Adipose tissue (tissue), 3 donors: Measurements from ENCODE around the gene CALHM5. TPM values are rescaled to one million over a fixed set of nuclear protein-coding genes. Genes with fewer than 3 reads are reported as not detected.

ENCODE experiments used
- H3K27ac ChIP-seq: one replicate; pipeline ENCODE4 v1.5.1; 2013; ENCODE audit warnings: low read depth, low read length
- WGBS, 3 donors: extraction: QIAGEN DNeasy Blood & Tissue Kit; methylation state at CpG; one replicate each; pipeline ENCODE4 v1.1.7; 2013; 5-methylcytosine and 5-hydroxymethylcytosine counted together
- polyA plus RNA-seq, 3 donors: library from polyadenylated mRNA; stranded (reverse); fragments of 200-250 nt; gene quantifications; one replicate each; pipeline ENCODE4 v1.2.3, GENCODE V29; 2013
- donor health status: healthy with polysubstance abuse.
- donor health status: Bipolar disorder and iron deficiency.
- donor health status: healthy.

The CALHM5 gene
- polyA plus RNA-seq, 3 donors = 0.17 to 1.5 (median 1.3) TPM

DNA sequence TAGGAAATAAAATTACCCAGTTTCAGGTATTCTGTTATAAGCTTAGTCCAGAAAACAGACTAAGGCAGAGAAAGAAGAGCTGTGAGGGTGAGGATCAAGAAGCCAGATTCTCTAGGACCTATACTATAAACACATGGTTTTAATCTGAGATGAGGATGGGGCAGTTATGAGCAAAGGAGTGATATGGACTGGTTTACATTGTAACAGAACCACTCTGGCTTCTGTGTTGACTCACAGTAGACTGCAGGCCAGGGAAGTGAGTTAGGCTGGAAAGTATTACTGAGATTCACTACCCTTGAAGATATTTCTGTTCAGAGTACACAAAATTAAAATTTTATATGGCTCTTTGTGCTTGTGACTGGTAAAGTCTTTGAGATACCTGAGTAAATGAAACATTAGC is 56.7 kb downstream of the CALHM5 start:
- H3K27ac ChIP-seq = no peak overlapping the region

DNA sequence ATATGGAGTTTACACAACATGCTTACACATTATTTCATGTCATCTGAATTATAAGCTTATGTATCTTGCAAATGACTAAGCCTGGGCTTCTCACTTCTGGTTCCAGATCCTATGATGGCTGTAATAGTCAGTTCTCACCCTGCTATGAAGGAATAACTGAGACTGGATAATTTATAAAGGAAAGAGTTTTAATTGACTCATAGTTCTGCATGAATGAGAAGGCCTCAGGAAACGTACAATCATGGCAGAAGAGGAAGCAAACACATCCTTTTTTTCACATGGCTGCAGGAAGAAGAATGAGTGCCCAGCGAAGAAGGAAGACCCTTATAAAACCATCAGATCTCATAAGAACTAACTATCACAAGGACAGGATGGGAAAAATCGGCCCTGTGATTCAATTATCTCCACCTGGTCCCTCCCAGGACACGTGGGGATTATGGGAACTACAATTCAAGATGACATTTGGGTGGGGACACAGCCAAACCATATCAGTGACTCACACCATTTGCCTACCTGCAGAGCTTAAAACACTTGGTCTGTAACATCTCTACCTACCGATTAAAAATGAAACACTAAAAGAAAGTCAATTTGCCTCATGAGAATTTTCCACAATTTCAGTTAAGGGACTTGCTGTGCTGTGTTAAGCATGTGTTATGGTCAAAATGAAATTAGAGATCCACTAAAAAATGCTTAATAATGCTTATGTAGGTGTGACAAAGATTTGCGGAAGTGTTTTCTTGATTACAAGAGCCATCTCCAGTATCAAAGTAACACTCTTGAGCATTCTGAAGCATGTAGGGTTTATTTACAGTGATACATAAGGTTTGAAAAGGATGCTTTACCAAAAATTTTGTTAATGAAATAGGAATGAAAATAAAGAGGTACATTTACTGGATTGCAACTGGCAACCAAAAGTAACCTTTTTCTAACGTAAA is 57.6 kb downstream of the CALHM5 start:
- WGBS, 3 donors = 55 to 60% (median 56%) methylated on average over 7 of the region's 7 CpGs
- H3K27ac ChIP-seq = no peak overlapping the region

DNA sequence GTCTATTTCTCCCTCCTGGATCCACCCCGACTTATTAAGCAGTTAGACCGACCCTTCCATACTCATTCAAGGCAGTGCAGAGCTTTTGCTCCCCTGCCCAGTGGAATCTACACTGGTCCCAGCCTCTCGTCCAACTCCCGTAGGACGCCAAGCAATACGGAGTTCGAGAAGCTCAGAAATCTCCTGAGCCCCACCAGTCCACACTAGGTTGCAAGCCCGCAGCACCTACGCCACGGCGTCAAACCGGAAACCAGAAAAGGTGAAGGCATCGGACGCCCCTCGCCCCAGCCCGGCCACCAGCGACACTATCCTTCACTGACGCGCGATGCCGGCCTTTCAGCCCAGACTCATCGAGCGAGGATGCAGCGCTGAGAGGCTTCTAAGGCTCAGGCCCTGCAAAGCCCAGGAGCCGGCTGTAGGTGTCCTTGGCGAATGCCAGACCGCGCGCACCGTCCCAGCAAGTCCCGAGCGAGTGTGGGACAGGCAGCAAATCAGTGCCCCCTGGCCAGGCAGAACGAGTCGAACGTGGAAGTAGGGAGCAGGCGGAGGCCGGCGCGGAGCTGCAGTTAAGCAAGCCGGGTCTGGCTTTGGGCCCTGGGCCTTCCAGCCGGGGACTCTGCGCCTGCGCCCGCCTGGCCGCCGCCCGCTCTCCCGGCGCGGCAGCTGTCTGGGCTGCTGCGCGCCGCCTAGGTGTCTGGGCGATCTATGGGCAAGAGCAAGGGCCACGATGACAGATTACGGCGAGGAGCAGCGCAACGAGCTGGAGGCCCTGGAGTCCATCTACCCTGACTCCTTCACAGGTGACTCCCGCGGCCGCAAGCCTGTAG is 59.6 kb downstream of the CALHM5 start, which contains the start of gene RWDD1:
Gene RWDD1, plus strand, starts transcription at position 649 of the 827 bp plus-strand sequence. Its CDS starts 79 bp downstream, at position 728.
- peak within 1 kb of the TSS; percentile 86 for H3K27ac ChIP-seq
- WGBS, 3 donors = 0 to 1% (median 0%) methylated on average over 59 to 62 of the region's 62 CpGs

GRCh38 chr6:116571683-116572000 is 60.2 kb downstream of the CALHM5 start:
- WGBS, 3 donors = 0 to 1% (median 1%) methylated on average over 12 of the region's 12 CpGs
- H3K27ac ChIP-seq = peak overlapping the region; percentile 86

DNA sequence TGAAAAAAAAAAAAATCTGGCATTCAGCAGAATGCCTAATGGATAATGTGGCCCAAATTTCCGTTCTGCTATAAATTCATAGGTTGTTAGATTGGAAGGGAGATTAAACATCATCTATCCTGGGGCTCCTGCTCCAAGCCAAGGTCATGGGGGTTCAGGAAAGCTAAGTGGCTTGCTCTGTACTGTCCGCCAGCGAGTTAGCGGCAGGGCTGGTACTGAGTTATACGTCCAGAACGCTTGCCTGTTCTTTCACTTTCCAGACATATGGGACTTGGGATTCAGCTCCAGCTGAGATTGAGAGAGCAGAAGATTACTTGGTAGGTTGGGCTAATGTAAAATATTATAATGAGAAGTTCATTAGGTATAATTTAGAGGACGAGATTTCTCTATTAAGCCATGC is 60.7 kb downstream of the CALHM5 start:
- H3K27ac ChIP-seq = no peak overlapping the region
- 3 to 5% (median 4%) methylated on average over 7 of the region's 7 CpGs for WGBS, 3 donors

Other genes with a start within 250 kb of the CALHM5 start
- 10 to 100 TPM; 17.3 to 29.8 (median 28.2) TPM for gene TSPYL1, start 231.7 kb upstream of the CALHM5 start, polyA plus RNA-seq
- gene DSE, start 140.7 kb upstream of the CALHM5 start, polyA plus RNA-seq = 10 to 100 TPM in 2 of 3 donors, 1 to 10 TPM in 1; 3.5 to 31.2 (median 20.6) TPM
- gene CALHM6, start 50.3 kb upstream of the CALHM5 start, polyA plus RNA-seq = 10 to 100 TPM in 1 of 3 donors, 1 to 10 TPM in 2; 2.8 to 11.9 (median 4.5) TPM
- under 1 TPM; 0.02 to 0.45 (median 0.06) TPM for gene TRAPPC3L, start 34.0 kb downstream of the CALHM5 start, polyA plus RNA-seq
- gene CALHM4, start 42.1 kb downstream of the CALHM5 start, polyA plus RNA-seq = not detected
- 10 to 100 TPM; 38.8 to 82.7 (median 40.1) TPM for gene RWDD1, start 59.9 kb downstream of the CALHM5 start, polyA plus RNA-seq
- gene RSPH4A, start 104.8 kb downstream of the CALHM5 start, polyA plus RNA-seq = under 1 TPM; 0.15 to 0.27 (median 0.22) TPM
- gene ZUP1, start 157.1 kb downstream of the CALHM5 start, polyA plus RNA-seq = 1 to 10 TPM; 4.4 to 5.7 (median 4.7) TPM
- gene KPNA5, start 169.6 kb downstream of the CALHM5 start, polyA plus RNA-seq = 1 to 10 TPM; 1.0 to 4.7 (median 4.4) TPM